ENCODE measurements around the gene BBOF1.

Gene BBOF1

GRCh38 chr14:74083784-74084276 lies 64.7 kb downstream of the BBOF1 start:
- H3K27ac ChIP-seq: peak overlapping the region; percentile 73

GRCh38 chr14:74084277-74085046 lies 65.3 kb downstream of the BBOF1 start, which contains the start of the genes ALDH6A1 and LIN52:
ALDH6A1 (minus strand) TSS chr14:74084453; CDS start chr14:74084394, 59 bp downstream.
LIN52 (plus strand) TSS chr14:74084956; CDS start chr14:74084975, 19 bp downstream.
- no peak; the same call in 1 of the 2 replicates for TF ChIP-seq CTCF (conservative IDR thresholded peaks at IDR 0.05)

More at GRCh38 chr14:74083784-74084276, 64.7 kb downstream of the BBOF1 start:
- no peak for TF ChIP-seq CTCF (conservative IDR thresholded peaks at IDR 0.05)

GRCh38 chr14:74085047-74085637 lies 66.0 kb downstream of the BBOF1 start:
- no peak for TF ChIP-seq CTCF (conservative IDR thresholded peaks at IDR 0.05)

More at GRCh38 chr14:74084277-74085046, 65.3 kb downstream of the BBOF1 start, which contains the start of the genes ALDH6A1 and LIN52:
- H3K27ac ChIP-seq: peak within 1 kb of the TSS; percentile 73

GRCh38 chr14:74085828-74086227 lies 66.7 kb downstream of the BBOF1 start:
- no peak overlapping the region for H3K27ac ChIP-seq
- no peak for TF ChIP-seq CTCF (conservative IDR thresholded peaks at IDR 0.05)

More at GRCh38 chr14:74085047-74085637, 66.0 kb downstream of the BBOF1 start:
- peak overlapping the region; percentile 73; the same call in 1 of the 2 replicates for H3K27ac ChIP-seq

- TF ChIP-seq CTCF (conservative IDR thresholded peaks at IDR 0.05): no peak
Observed at GRCh38 chr14:74089251-74090020, 70.3 kb downstream of the BBOF1 start.

GRCh38 chr14:74105381-74105780 lies 86.2 kb downstream of the BBOF1 start:
- TF ChIP-seq CTCF (conservative IDR thresholded peaks at IDR 0.05): no peak
- no peak overlapping the region for H3K27ac ChIP-seq

More at GRCh38 chr14:74089251-74090020, 70.3 kb downstream of the BBOF1 start:
- no peak overlapping the region for H3K27ac ChIP-seq

Data from VCaP (cell line).